H1 (cell line): Measurements from ENCODE around the gene ZNF407. TPM values are rescaled to one million over a fixed set of nuclear protein-coding genes. Genes with fewer than 3 reads are reported as not detected.

Source experiments
- polyA plus RNA-seq, 7 experiments: library from polyadenylated mRNA; depleted of rRNA in 3 of 7; stranded (reverse) in 5 of 7; unstranded in 2 of 7; fragments of >200 nt in 5 of 7; fragments of 200-250 nt in 2 of 7; gene quantifications; 1 replicate in 5 of 7; 2 replicates in 1 of 7; 4 replicates in 1 of 7; pipeline versions ENCODE4 v1.2.1 to v1.2.3, GENCODE V29; 2011 to 2013; ENCODE audit warnings: missing spikeins in 2 of 7, mixed read lengths in 2 of 7
- total RNA-seq: library from RNA; stranded (reverse); fragmentation: NEBNext Ultra II Directional; extraction: Animal tissue kit (Norgen Biotek cat#: 25700); gene quantifications from 2 replicates; pipeline ENCODE4 v1.2.1, GENCODE V29; 2021
- TF ChIP-seq, protein P1 (sequence below): IDR thresholded peaks from 2 replicates; pipeline ENCODE4 v1.6.1; 2011; ENCODE audit warnings: low read depth, mild to moderate bottlenecking, low read length; ENCODE audit not compliant: insufficient read depth

ZNF407 gene
- total and polyA plus RNA-seq, 2 of the 8 experiments (the other 6 are each of a cell fraction or from before 2014, with no cell fraction given), result 1.5 to 6.8 TPM

DNA sequence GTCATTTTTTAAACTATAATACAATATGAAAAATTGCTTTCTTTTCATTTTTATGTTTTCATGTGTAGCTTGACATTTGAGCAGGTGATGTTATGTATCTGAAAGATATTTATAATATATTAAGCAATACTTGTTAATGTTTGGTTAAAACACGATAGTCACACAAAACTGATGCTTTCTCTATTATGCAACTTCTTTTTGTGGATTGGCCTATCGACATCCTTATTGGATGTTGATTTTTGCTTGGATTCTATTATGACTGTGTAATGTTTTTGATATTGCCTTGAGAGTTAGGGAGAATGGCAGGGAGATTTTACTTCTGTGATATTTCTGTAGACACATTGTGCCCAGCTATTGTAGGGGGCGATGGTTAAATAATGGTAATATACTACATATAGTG is 128.0 kb downstream of the ZNF407 start (continued):
- TF ChIP-seq, protein P1, sequence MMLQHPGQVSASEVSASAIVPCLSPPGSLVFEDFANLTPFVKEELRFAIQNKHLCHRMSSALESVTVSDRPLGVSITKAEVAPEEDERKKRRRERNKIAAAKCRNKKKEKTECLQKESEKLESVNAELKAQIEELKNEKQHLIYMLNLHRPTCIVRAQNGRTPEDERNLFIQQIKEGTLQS, result no peak
